Endodermal cell (in vitro differentiated cells): ENCODE measurements around the gene ZNHIT2. TPM values are rescaled to one million over a fixed set of nuclear protein-coding genes. Genes with fewer than 3 reads are reported as not detected.
"Not testable (repeated sequence)": the region's sequence is repeated elsewhere in the genome, so short reads cannot be mapped to it uniquely, and the experiment has no call there.

Experiments used
- DNase-seq: peaks from one replicate; pipeline ENCODE4 v3.0.0-alpha.2; 2017
- H3K27ac ChIP-seq: 2 replicates; pipeline ENCODE4 v1.5.1; 2013; ENCODE audit warnings: mild to moderate bottlenecking, low read depth, low read length, moderate library complexity
- H3K27me3 ChIP-seq: 2 replicates; pipeline ENCODE4 v1.6.1; 2013; ENCODE audit warnings: mild to moderate bottlenecking, low read length, moderate library complexity; ENCODE audit not compliant: insufficient read depth, control insufficient read depth, poor library complexity, severe bottlenecking
- H3K36me3 ChIP-seq: 2 replicates; pipeline ENCODE4 v1.7.0; 2013; ENCODE audit warnings: mild to moderate bottlenecking, low read length, moderate library complexity; ENCODE audit not compliant: control insufficient read depth, insufficient read depth
- H3K4me1 ChIP-seq: one replicate; pipeline ENCODE4 v1.7.0; 2013; ENCODE audit warnings: low read length; ENCODE audit not compliant: control insufficient read depth, insufficient read depth
- H3K4me3 ChIP-seq: 2 replicates; pipeline ENCODE4 v1.5.1; 2013; ENCODE audit warnings: mild to moderate bottlenecking, low read length, moderate library complexity
- H3K9ac ChIP-seq: 2 replicates; pipeline ENCODE4 v1.6.1; 2013; ENCODE audit warnings: mild to moderate bottlenecking, low read length, moderate library complexity; ENCODE audit not compliant: poor library complexity, severe bottlenecking; ENCODE audit errors: extremely low read depth
- H3K9me3 ChIP-seq: 2 replicates; pipeline ENCODE4 v1.6.1; 2013; ENCODE audit warnings: mild to moderate bottlenecking, low read length, moderate library complexity; ENCODE audit not compliant: control insufficient read depth
- H3K27ac Mint-ChIP-seq: 2 replicates; pipeline ENCODE4 v1.8.0; 2020; ENCODE audit warnings: mixed read lengths
- H3K27me3 Mint-ChIP-seq: 2 replicates; pipeline ENCODE4 v1.8.0; 2021; ENCODE audit warnings: mild to moderate bottlenecking, mixed read lengths; ENCODE audit not compliant: insufficient read depth
- H3K36me3 Mint-ChIP-seq: 2 replicates; pipeline ENCODE4 v1.8.0; 2020; ENCODE audit warnings: low read depth, mixed read lengths
- H3K4me1 Mint-ChIP-seq: 2 replicates; pipeline ENCODE4 v1.8.0; 2020; ENCODE audit warnings: mixed read lengths
- H3K4me3 Mint-ChIP-seq: 2 replicates; pipeline ENCODE4 v1.8.0; 2020; ENCODE audit warnings: mild to moderate bottlenecking, moderate library complexity, mixed read lengths
- H3K9me3 Mint-ChIP-seq: 2 replicates; pipeline ENCODE4 v1.8.0; 2020; ENCODE audit warnings: mild to moderate bottlenecking, mixed read lengths
- CTCF ChIP-seq: fragments of 200-600 bp; sonication (generic); conservative IDR thresholded peaks from 2 replicates; pipeline ENCODE4 v1.5.0; 2021; ENCODE audit warnings: antibody characterized with exemption, mild to moderate bottlenecking
- WGBS, 2 experiments: methylation state at CpG; one replicate each; pipeline versions ENCODE4 v1.1.5 to v1.1.7; 2013; ENCODE audit warnings: missing lambda C conversion rate in 2 of 2, mixed read lengths in 1 of 2; ENCODE audit not compliant: insufficient coverage in 1 of 2, insufficient read length in 1 of 2; 5-methylcytosine and 5-hydroxymethylcytosine counted together
- total RNA-seq, 2 donors: library from RNA; stranded (reverse); fragmentation: NEBNext Ultra II Directional in 1 of 2; extraction: Animal tissue kit (Norgen Biotek cat#: 25700) in 1 of 2; gene quantifications; 2 replicates in 1 of 2; 3 replicates in 1 of 2; pipeline ENCODE4 v1.2.1, GENCODE V29; 2021

Gene ZNHIT2
- total RNA-seq, 2 donors from 2014 or later, result 11.0 to 11.8 TPM

- H3K9ac ChIP-seq, result no peak overlapping the region
- H3K27me3 Mint-ChIP-seq, result no peaks in the 10 kb centered on the region
- peaks cover 9% of the 10 kb centered on the region for H3K4me1 Mint-ChIP-seq
- peaks cover 60% of the 10 kb centered on the region for H3K36me3 ChIP-seq
- no peaks in the 10 kb centered on the region for H3K27me3 ChIP-seq
- no peak overlapping the region for H3K4me3 ChIP-seq
- peaks cover 5% of the 10 kb centered on the region for H3K4me1 ChIP-seq
- H3K4me3 Mint-ChIP-seq, result peak overlapping the region; percentile 98
- no peak overlapping the region for H3K27ac ChIP-seq
- no peaks in the 10 kb centered on the region for H3K9me3 Mint-ChIP-seq
- TF ChIP-seq CTCF, result no peak
- H3K36me3 Mint-ChIP-seq, result peaks cover 33% of the 10 kb centered on the region
- H3K9me3 ChIP-seq, result no peaks in the 10 kb centered on the region
- peak overlapping the region; percentile 70 for H3K27ac Mint-ChIP-seq
- no peak for DNase-seq
Measured at GRCh38 chr11:65119670-65119995, 2.1 kb upstream of the ZNHIT2 start.

- H3K27ac ChIP-seq, H3K4me3 ChIP-seq, H3K9me3 Mint-ChIP-seq, H3K4me1 Mint-ChIP-seq, H3K27me3 Mint-ChIP-seq, DNase-seq, H3K4me3 Mint-ChIP-seq, H3K9ac ChIP-seq, H3K27me3 ChIP-seq, H3K4me1 ChIP-seq, H3K9me3 ChIP-seq: not testable (repeated sequence)
- H3K36me3 ChIP-seq, result peaks cover 60% of the 10 kb centered on the region
- WGBS, 2 experiments, result 94 to 97% methylated on average over 9 to 18 of the region's 18 CpGs
- peak overlapping the region; percentile 75 for H3K27ac Mint-ChIP-seq
- H3K36me3 Mint-ChIP-seq, result peaks cover 33% of the 10 kb centered on the region
Measured at GRCh38 chr11:65118891-65119669, 1.6 kb upstream of the ZNHIT2 start.

- H3K4me1 ChIP-seq, result peaks cover 5% of the 10 kb centered on the region
- peaks cover 61% of the 10 kb centered on the region for H3K36me3 ChIP-seq
- H3K9ac ChIP-seq, result no peak overlapping the region
- peak; percentile 43 for DNase-seq
- Mint-ChIP-seq H3K4me1 (peaks cover 12% of the 10 kb centered on the region), H3K9me3 (no peaks in the 10 kb centered on the region), H3K4me3 (peak overlapping the region; percentile 75), H3K27me3 (no peaks in the 10 kb centered on the region), H3K27ac (peak overlapping the region; percentile 89), H3K36me3 (peaks cover 33% of the 10 kb centered on the region)
- H3K4me3 ChIP-seq, result peak overlapping the region; percentile 85
- H3K27ac ChIP-seq, result peak overlapping the region; percentile 41
- H3K9me3 ChIP-seq, result no peaks in the 10 kb centered on the region
- 87 to 89% methylated on average over 17 to 18 of the region's 18 CpGs for WGBS, 2 experiments
- TF ChIP-seq CTCF, result no peak
- H3K27me3 ChIP-seq, result no peaks in the 10 kb centered on the region
Measured at GRCh38 chr11:65118097-65118837, 766 bp upstream of the ZNHIT2 start.
